GM06990 (cell line): ENCODE measurements around the gene SHC4.
"Not testable (repeated sequence)": the region's sequence is repeated elsewhere in the genome, so short reads cannot be mapped to it uniquely, and the experiment has no call there.

ENCODE experiments used
- DNase-seq: peaks from one replicate; pipeline ENCODE4 v3.0.0-alpha.2; 2011; ENCODE audit not compliant: insufficient read length; ENCODE audit errors: extremely low read depth
- H3K27me3 ChIP-seq: replicated peaks from 2 replicates; pipeline ENCODE4 v1.6.0; 2011; ENCODE audit warnings: low read length; ENCODE audit not compliant: control insufficient read depth, insufficient read depth
- H3K36me3 ChIP-seq: 2 replicates; pipeline ENCODE4 v1.5.1; 2011; ENCODE audit warnings: low read length; ENCODE audit not compliant: control insufficient read depth, insufficient read depth
- H3K4me3 ChIP-seq: replicated peaks from 2 replicates; pipeline ENCODE4 v1.5.1; 2011; ENCODE audit warnings: low read depth, mild to moderate bottlenecking, control low read depth, low read length
- CTCF ChIP-seq: IDR thresholded peaks from 2 replicates; pipeline ENCODE4 v1.5.1; 2011; ENCODE audit warnings: low read length, control low read depth, mild to moderate bottlenecking, inconsistent platforms; ENCODE audit not compliant: insufficient read depth, poor library complexity, severe bottlenecking

SHC4 gene

GRCh38 chr15:48798319-48798718, 165.4 kb downstream of the SHC4 start:
- Histone ChIP-seq H3K27me3 (no peaks in the 10 kb centered on the region), H3K4me3 (no peak overlapping the region), H3K36me3 (no peaks in the 10 kb centered on the region)
- no peak for TF ChIP-seq CTCF
- DNase-seq: no peak

- H3K36me3 ChIP-seq: no peaks in the 10 kb centered on the region; the same call in 1 of the 2 replicates
These were observed 166.8 kb downstream of the SHC4 start for GRCh38 chr15:48796930-48797329.

GRCh38 chr15:48796521-48796920, 167.2 kb downstream of the SHC4 start:
- no peak for TF ChIP-seq CTCF
- no peak overlapping the region for H3K4me3 ChIP-seq
- no peaks in the 10 kb centered on the region; the same call in 1 of the 2 replicates for H3K36me3 ChIP-seq
- no peak for DNase-seq
- H3K27me3 ChIP-seq: no peaks in the 10 kb centered on the region

More at GRCh38 chr15:48796930-48797329, 166.8 kb downstream of the SHC4 start:
- peak; percentile 14 for DNase-seq
- no peak overlapping the region for H3K4me3 ChIP-seq
- TF ChIP-seq CTCF: no peak
- no peaks in the 10 kb centered on the region for H3K27me3 ChIP-seq

- Histone ChIP-seq H3K27me3 (no peaks in the 10 kb centered on the region), H3K4me3 (no peak overlapping the region), H3K36me3 (no peaks in the 10 kb centered on the region; the same call in 1 of the 2 replicates)
- TF ChIP-seq CTCF: no peak
- no peak for DNase-seq
These were observed 167.8 kb downstream of the SHC4 start for GRCh38 chr15:48795901-48796300.

GRCh38 chr15:48794697-48795134, 169.0 kb downstream of the SHC4 start:
- peak; percentile 55 for DNase-seq
- TF ChIP-seq CTCF: no peak
- no peaks in the 10 kb centered on the region; the same call in 1 of the 2 replicates for H3K36me3 ChIP-seq
- H3K4me3 ChIP-seq: peak overlapping the region; percentile 8
- no peaks in the 10 kb centered on the region for H3K27me3 ChIP-seq

GRCh38 chr15:48792408-48792807, 171.3 kb downstream of the SHC4 start:
- DNase-seq: no peak
- TF ChIP-seq CTCF: no peak
- H3K36me3 ChIP-seq: no peaks in the 10 kb centered on the region; the same call in none of the 2 replicates
- H3K27me3 ChIP-seq: no peaks in the 10 kb centered on the region
- no peak overlapping the region for H3K4me3 ChIP-seq

GRCh38 chr15:48790466-48791115, 173.1 kb downstream of the SHC4 start:
- not testable (repeated sequence) for H3K4me3 ChIP-seq, H3K36me3 ChIP-seq, H3K27me3 ChIP-seq, DNase-seq
